IMR-90 (cell line): ENCODE results near the gene CHST6.

ENCODE experiments used
- CHD1 ChIP-seq: IDR thresholded peaks from 2 replicates; pipeline ENCODE4 v1.6.1; 2012; ENCODE audit warnings: low read depth, low read length, improper control_type of control experiment
- MAFK ChIP-seq: IDR thresholded peaks from 2 replicates; pipeline ENCODE4 v1.6.1; 2012; ENCODE audit warnings: low read depth, low read length, improper control_type of control experiment
- MXI1 ChIP-seq: IDR thresholded peaks from 2 replicates; pipeline ENCODE4 v1.6.1; 2012; ENCODE audit warnings: low read depth, mild to moderate bottlenecking, low read length, moderate library complexity, borderline replicate concordance
- POLR2A ChIP-seq: IDR thresholded peaks from 2 replicates; pipeline ENCODE4 v1.6.1; 2012; ENCODE audit warnings: mild to moderate bottlenecking, low read depth, low read length
- RAD21 ChIP-seq: IDR thresholded peaks from 2 replicates; pipeline ENCODE4 v1.6.1; 2012; ENCODE audit warnings: low read length, improper control_type of control experiment
- SMC3 ChIP-seq: fragments of 150-350 bp; IDR thresholded peaks from 2 replicates; pipeline ENCODE4 v1.6.1; 2016; ENCODE audit warnings: low read depth, mild to moderate bottlenecking, antibody characterized with exemption, low read length, moderate library complexity
- TF ChIP-seq, protein P1 (sequence below): conservative IDR thresholded peaks from 2 replicates; pipeline ENCODE4 v1.5.1; 2012; ENCODE audit warnings: mild to moderate bottlenecking, low read depth, low read length, improper control_type of control experiment

DNA sequence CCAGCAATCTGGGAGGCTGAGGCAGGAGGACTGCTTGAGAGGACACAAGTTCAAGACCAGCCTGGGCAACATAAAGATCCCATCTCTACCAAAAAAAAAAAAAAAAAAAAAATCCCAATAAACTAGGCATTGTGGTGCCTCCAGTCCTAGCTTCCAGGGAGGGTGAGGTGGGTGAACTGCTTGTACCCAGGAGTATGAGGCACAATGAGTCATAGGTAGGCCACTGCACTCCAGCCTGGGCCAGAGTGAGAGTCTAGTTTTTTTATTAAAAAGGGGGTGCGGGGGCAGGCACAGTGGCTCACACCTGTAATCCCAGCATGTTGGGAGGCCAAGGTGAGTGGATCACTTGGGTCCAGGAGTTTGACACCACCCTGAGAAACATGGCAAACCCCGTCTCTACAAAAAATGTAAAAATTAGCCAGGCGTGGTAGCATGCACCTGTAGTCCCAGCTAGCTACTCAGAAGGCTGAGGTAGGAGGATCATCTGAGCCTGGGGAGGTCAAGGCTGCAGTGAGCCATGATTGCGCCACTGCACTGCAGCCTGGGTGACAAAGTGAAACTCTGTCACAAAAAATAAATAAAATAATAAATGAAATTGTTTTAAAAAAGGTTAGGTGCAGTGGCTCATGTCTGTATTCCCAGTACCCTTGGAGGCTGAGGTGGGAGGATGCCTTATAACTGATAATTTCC, 7.8 kb upstream of the CHST6 start:
- TF ChIP-seq MAFK, result no peak
- no peak for TF ChIP-seq RAD21
- TF ChIP-seq, protein P1, sequence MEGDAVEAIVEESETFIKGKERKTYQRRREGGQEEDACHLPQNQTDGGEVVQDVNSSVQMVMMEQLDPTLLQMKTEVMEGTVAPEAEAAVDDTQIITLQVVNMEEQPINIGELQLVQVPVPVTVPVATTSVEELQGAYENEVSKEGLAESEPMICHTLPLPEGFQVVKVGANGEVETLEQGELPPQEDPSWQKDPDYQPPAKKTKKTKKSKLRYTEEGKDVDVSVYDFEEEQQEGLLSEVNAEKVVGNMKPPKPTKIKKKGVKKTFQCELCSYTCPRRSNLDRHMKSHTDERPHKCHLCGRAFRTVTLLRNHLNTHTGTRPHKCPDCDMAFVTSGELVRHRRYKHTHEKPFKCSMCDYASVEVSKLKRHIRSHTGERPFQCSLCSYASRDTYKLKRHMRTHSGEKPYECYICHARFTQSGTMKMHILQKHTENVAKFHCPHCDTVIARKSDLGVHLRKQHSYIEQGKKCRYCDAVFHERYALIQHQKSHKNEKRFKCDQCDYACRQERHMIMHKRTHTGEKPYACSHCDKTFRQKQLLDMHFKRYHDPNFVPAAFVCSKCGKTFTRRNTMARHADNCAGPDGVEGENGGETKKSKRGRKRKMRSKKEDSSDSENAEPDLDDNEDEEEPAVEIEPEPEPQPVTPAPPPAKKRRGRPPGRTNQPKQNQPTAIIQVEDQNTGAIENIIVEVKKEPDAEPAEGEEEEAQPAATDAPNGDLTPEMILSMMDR, result no peak
- TF ChIP-seq MXI1, result no peak
- TF ChIP-seq SMC3, result no peak
- TF ChIP-seq POLR2A, result no peak
- TF ChIP-seq CHD1, result no peak
